ENCODE results near the gene CDO1. TPM values are rescaled to one million over a fixed set of nuclear protein-coding genes. Genes with fewer than 3 reads are reported as not detected.

Gene CDO1
- total RNA-seq, 2 experiments from 2014 or later: not detected

- ChIA-PET CTCF (ENCODE audit: unreplicated experiment) (no interaction called here), POLR2A (interaction anchor here (0.5 to 0.7 kb wide), 3 partner anchors 19 to 1201 kb away, joined by 3 to 4 read pairs (median 4); no protein-coding TSS in a partner anchor)
- no peaks in the 10 kb centered on the region for H3K4me1 ChIP-seq (ENCODE audit: insufficient read depth, low read length, poor library complexity, severe bottlenecking)
- intact Hi-C loops (cut with micrococcal nuclease; ENCODE audit: unreplicated experiment): no loop called here
- no peak for DNase-seq (ENCODE audit: low spot score)
- no TSS peak for BruUV-seq (replicated peaks)
- no peaks in the 10 kb centered on the region for H3K9me3 ChIP-seq (ENCODE audit: low read length)
- H3K4me3 ChIP-seq (ENCODE audit: low read depth, low read length, poor library complexity, severe bottlenecking): no peak overlapping the region
- no peaks in the 10 kb centered on the region for H3K9me2 ChIP-seq (ENCODE audit: insufficient read depth, low read length)
- no peak overlapping the region for H2AFZ ChIP-seq (ENCODE audit: low read length)
- TF ChIP-seq CTCF (conservative IDR thresholded peaks at IDR 0.05; ENCODE audit: low read length) (no peak), EZH2phosphoT487 (IDR thresholded peaks at IDR 0.05; ENCODE audit: borderline replicate concordance, low read depth, low read length) (no peak)
- no peak overlapping the region for H3K27ac ChIP-seq (ENCODE audit: low read depth, low read length, poor library complexity, severe bottlenecking)
- H3K79me2 ChIP-seq (ENCODE audit: insufficient read depth, low read depth, low read length): no peaks in the 10 kb centered on the region
- no peak overlapping the region for H3K4me2 ChIP-seq (ENCODE audit: low read length)
- H3K36me3 ChIP-seq (ENCODE audit: insufficient read depth, low read length): no peaks in the 10 kb centered on the region
- H4K20me1 ChIP-seq (ENCODE audit: insufficient read depth, low read length): no peaks in the 10 kb centered on the region
Observed at GRCh38 chr5:115806986-115807653, 9.3 kb downstream of the CDO1 start.

- no peaks in the 10 kb centered on the region for H4K20me1 ChIP-seq (ENCODE audit: insufficient read depth, low read length)
- no peak overlapping the region for H3K4me3 ChIP-seq (ENCODE audit: low read depth, low read length, poor library complexity, severe bottlenecking)
- H3K9me2 ChIP-seq (ENCODE audit: insufficient read depth, low read length): no peaks in the 10 kb centered on the region
- H3K79me2 ChIP-seq (ENCODE audit: insufficient read depth, low read depth, low read length): no peaks in the 10 kb centered on the region
- no peak overlapping the region for H3K4me2 ChIP-seq (ENCODE audit: low read length)
- ChIA-PET POLR2A (no interaction called here), CTCF (ENCODE audit: unreplicated experiment) (no interaction called here)
- no peaks in the 10 kb centered on the region for H3K36me3 ChIP-seq (ENCODE audit: insufficient read depth, low read length)
- H3K27ac ChIP-seq (ENCODE audit: low read depth, low read length, poor library complexity, severe bottlenecking): no peak overlapping the region
- BruUV-seq (replicated peaks): no TSS peak
- TF ChIP-seq EZH2phosphoT487 (IDR thresholded peaks at IDR 0.05; ENCODE audit: borderline replicate concordance, low read depth, low read length): no peak
- no peak for TF ChIP-seq CTCF (conservative IDR thresholded peaks at IDR 0.05; ENCODE audit: low read length)
- no peaks in the 10 kb centered on the region for H3K9me3 ChIP-seq (ENCODE audit: low read length)
- intact Hi-C loops (cut with micrococcal nuclease; ENCODE audit: unreplicated experiment): no loop called here
- H2AFZ ChIP-seq (ENCODE audit: low read length): no peak overlapping the region
- no peak for DNase-seq (ENCODE audit: low spot score)
- H3K4me1 ChIP-seq (ENCODE audit: insufficient read depth, low read length, poor library complexity, severe bottlenecking): no peaks in the 10 kb centered on the region
Observed at GRCh38 chr5:115801984-115802383, 14.5 kb downstream of the CDO1 start.

GRCh38 chr5:115801152-115801551 is 15.3 kb downstream of the CDO1 start:
- Histone ChIP-seq H3K27ac (ENCODE audit: low read depth, low read length, poor library complexity, severe bottlenecking) (no peak overlapping the region), H3K9me3 (ENCODE audit: low read length) (no peaks in the 10 kb centered on the region), H3K9me2 (ENCODE audit: insufficient read depth, low read length) (no peaks in the 10 kb centered on the region), H2AFZ (ENCODE audit: low read length) (no peak overlapping the region), H3K36me3 (ENCODE audit: insufficient read depth, low read length) (no peaks in the 10 kb centered on the region), H4K20me1 (ENCODE audit: insufficient read depth, low read length) (no peaks in the 10 kb centered on the region), H3K4me3 (ENCODE audit: low read depth, low read length, poor library complexity, severe bottlenecking) (no peak overlapping the region), H3K79me2 (ENCODE audit: insufficient read depth, low read depth, low read length) (no peaks in the 10 kb centered on the region), H3K4me1 (ENCODE audit: insufficient read depth, low read length, poor library complexity, severe bottlenecking) (no peaks in the 10 kb centered on the region), H3K4me2 (ENCODE audit: low read length) (no peak overlapping the region)
- no TSS peak for BruUV-seq (replicated peaks)
- intact Hi-C loops (cut with micrococcal nuclease; ENCODE audit: unreplicated experiment): no loop called here
- TF ChIP-seq EZH2phosphoT487 (IDR thresholded peaks at IDR 0.05; ENCODE audit: borderline replicate concordance, low read depth, low read length) (no peak), CTCF (conservative IDR thresholded peaks at IDR 0.05; ENCODE audit: low read length) (no peak)
- ChIA-PET CTCF (ENCODE audit: unreplicated experiment) (no interaction called here), POLR2A (no interaction called here)
- no peak for DNase-seq (ENCODE audit: low spot score)

Data from OCI-LY7 (cell line).